HL-60 (cell line): ENCODE results near the gene MTMR11.

ENCODE experiments used
- DNase-seq, 2 experiments: peaks; one replicate each; pipeline ENCODE4 v3.0.0-alpha.2; 2010 to 2020; ENCODE audit warnings: low read depth in 1 of 2, low spot score in 1 of 2
- H3K27ac ChIP-seq: fragments of 250-450 bp; sonication (Bioruptor Pico); replicated peaks from 2 replicates; pipeline ENCODE4 v1.5.1; 2020; ENCODE audit warnings: mild to moderate bottlenecking, moderate library complexity
- H3K27me3 ChIP-seq: fragments of 250-450 bp; sonication (Bioruptor Pico); 2 replicates; pipeline ENCODE4 v1.5.1; 2021; ENCODE audit warnings: mild to moderate bottlenecking, moderate library complexity; ENCODE audit not compliant: insufficient read depth, poor library complexity, severe bottlenecking
- H3K4me3 ChIP-seq: replicated peaks from 2 replicates; pipeline ENCODE4 v1.5.1; 2011; ENCODE audit warnings: mild to moderate bottlenecking, control low read depth, low read length; ENCODE audit not compliant: insufficient read depth
- CTCF ChIP-seq: IDR thresholded peaks from one replicate; pipeline ENCODE4 v1.5.1; 2011; ENCODE audit warnings: low read length, control low read depth, inconsistent platforms; ENCODE audit not compliant: insufficient read depth
- GABPA ChIP-seq: IDR thresholded peaks from 2 replicates; pipeline ENCODE4 v1.6.1; 2012; ENCODE audit warnings: low read depth
- POLR2AphosphoS5 ChIP-seq: IDR thresholded peaks from 2 replicates; pipeline ENCODE4 v1.6.1; 2012; ENCODE audit warnings: low read depth
- REST ChIP-seq: IDR thresholded peaks from 2 replicates; pipeline ENCODE4 v1.6.1; 2012; ENCODE audit warnings: low read depth; ENCODE audit not compliant: insufficient replicate concordance
- SPI1 ChIP-seq: IDR thresholded peaks from 2 replicates; pipeline ENCODE4 v1.6.1; 2012; ENCODE audit warnings: low read depth, mild to moderate bottlenecking, borderline replicate concordance

MTMR11 gene

GRCh38 chr1:149966405-149966804 lies 29.7 kb upstream of the MTMR11 start:
- DNase-seq = no peak
- Histone ChIP-seq H3K27ac (no peak overlapping the region), H3K27me3 (no peaks in the 10 kb centered on the region), H3K4me3 (no peak overlapping the region)
- TF ChIP-seq SPI1 = no peak
- no peak for TF ChIP-seq CTCF
- no peak for TF ChIP-seq POLR2AphosphoS5
- no peak for TF ChIP-seq REST
- no peak for TF ChIP-seq GABPA

- no peaks in the 10 kb centered on the region for H3K27me3 ChIP-seq
- no peak for TF ChIP-seq POLR2AphosphoS5
- no peak for TF ChIP-seq GABPA
- no peak overlapping the region for H3K4me3 ChIP-seq
- H3K27ac ChIP-seq = no peak overlapping the region
- DNase-seq = no peak
These were observed 28.8 kb upstream of the MTMR11 start for GRCh38 chr1:149965440-149965839.

GRCh38 chr1:149963358-149963757 lies 26.7 kb upstream of the MTMR11 start:
- Histone ChIP-seq H3K27me3 (no peaks in the 10 kb centered on the region), H3K4me3 (no peak overlapping the region), H3K27ac (no peak overlapping the region)
- no peak for DNase-seq
- TF ChIP-seq SPI1 = no peak
- TF ChIP-seq REST = no peak
- TF ChIP-seq POLR2AphosphoS5 = no peak
- no peak for TF ChIP-seq CTCF
- no peak for TF ChIP-seq GABPA

GRCh38 chr1:149962736-149963135 lies 26.1 kb upstream of the MTMR11 start:
- Histone ChIP-seq H3K4me3 (no peak overlapping the region), H3K27me3 (no peaks in the 10 kb centered on the region), H3K27ac (no peak overlapping the region)
- DNase-seq = no peak
- TF ChIP-seq CTCF = no peak
- no peak for TF ChIP-seq REST
